Coronary artery (tissue), 2 donors: Measurements from ENCODE around the gene CACNA1C.

Experiments
- DNase-seq: peaks from one replicate; pipeline ENCODE4 v3.0.0-alpha.2; 2017; ENCODE audit warnings: low spot score
- H3K27ac ChIP-seq, 2 donors: fragments of 200-600 bp; sonication (generic); one replicate each; pipeline ENCODE4 v1.5.1; 2016 to 2019
- H3K4me3 ChIP-seq: fragments of 200-600 bp; sonication (generic); 2 replicates; pipeline ENCODE4 v1.5.1; 2016; ENCODE audit warnings: mild to moderate bottlenecking, moderate library complexity
- TF ChIP-seq, protein P1 (sequence below): fragments of 200-600 bp; sonication (generic); IDR thresholded peaks from one replicate; pipeline ENCODE4 v1.5.1; 2019; ENCODE audit warnings: antibody characterized with exemption

CACNA1C gene

GRCh38 chr12:2688381-2688931 lies 635.7 kb downstream of the CACNA1C start:
- Histone ChIP-seq H3K27ac (no peak overlapping the region), H3K4me3 (no peak overlapping the region)
- DNase-seq, result peak; percentile 57
- TF ChIP-seq, protein P1, sequence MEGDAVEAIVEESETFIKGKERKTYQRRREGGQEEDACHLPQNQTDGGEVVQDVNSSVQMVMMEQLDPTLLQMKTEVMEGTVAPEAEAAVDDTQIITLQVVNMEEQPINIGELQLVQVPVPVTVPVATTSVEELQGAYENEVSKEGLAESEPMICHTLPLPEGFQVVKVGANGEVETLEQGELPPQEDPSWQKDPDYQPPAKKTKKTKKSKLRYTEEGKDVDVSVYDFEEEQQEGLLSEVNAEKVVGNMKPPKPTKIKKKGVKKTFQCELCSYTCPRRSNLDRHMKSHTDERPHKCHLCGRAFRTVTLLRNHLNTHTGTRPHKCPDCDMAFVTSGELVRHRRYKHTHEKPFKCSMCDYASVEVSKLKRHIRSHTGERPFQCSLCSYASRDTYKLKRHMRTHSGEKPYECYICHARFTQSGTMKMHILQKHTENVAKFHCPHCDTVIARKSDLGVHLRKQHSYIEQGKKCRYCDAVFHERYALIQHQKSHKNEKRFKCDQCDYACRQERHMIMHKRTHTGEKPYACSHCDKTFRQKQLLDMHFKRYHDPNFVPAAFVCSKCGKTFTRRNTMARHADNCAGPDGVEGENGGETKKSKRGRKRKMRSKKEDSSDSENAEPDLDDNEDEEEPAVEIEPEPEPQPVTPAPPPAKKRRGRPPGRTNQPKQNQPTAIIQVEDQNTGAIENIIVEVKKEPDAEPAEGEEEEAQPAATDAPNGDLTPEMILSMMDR, result no peak

DNA sequence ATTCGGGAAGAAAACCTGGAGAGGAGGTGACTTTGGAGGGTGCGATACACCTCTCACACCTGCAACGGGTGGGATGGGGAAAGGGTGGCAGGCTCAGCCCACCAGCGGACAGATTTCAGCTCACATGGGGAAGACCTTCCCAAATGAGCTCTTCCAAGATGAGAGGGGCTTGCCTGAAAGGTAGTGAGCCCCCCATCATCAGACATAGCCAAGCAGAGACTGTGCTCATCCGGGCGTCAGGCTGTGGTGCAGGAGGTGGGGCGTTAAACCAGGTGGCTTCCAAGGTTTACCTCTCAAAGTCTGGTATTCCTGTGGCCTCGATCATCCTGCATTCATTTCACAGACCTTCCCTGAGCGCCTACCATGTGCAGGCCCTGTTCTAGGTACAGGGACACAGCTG lies 636.6 kb downstream of the CACNA1C start:
- Histone ChIP-seq H3K4me3 (no peak overlapping the region), H3K27ac (no peak overlapping the region)
- TF ChIP-seq, protein P1, result no peak
- no peak for DNase-seq

- Histone ChIP-seq H3K4me3 (no peak overlapping the region), H3K27ac (no peak overlapping the region)
- peak; percentile 70 for DNase-seq
- TF ChIP-seq, protein P1, result no peak
Measured at GRCh38 chr12:2689879-2690278, 637.1 kb downstream of the CACNA1C start.

DNA sequence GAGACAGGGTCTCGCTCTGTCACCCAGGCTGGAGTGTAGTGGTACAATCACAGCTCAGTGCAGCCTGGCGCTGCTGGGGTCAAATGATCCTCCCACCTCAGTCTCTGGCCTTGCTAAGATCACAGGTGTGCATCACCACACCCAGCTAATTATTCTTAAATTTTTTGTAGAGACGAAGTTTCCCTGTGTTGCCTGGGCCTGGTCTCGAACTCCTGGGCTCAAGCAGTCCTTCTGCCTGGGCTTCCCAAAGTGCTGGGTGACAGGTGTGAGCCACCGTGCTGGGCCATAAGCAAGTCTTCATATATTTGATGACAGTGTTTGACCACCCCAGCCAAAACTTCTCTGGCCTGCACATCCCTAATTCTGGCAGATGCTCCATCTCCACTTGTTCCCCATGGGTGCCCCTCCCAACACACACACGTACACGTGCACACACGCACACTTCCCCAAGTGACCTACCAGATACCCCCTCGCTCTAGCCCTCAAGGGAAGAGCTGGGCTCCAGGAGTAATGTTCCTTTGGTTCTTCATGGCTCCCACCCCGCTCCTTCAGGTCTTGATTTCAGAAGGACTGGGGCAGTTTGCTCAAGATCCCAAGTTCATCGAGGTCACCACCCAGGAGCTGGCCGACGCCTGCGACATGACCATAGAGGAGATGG lies 637.7 kb downstream of the CACNA1C start:
- no peak overlapping the region for H3K27ac ChIP-seq
- TF ChIP-seq, protein P1, result no peak
- DNase-seq, result no peak
- H3K4me3 ChIP-seq, result peak overlapping the region; percentile 61

DNA sequence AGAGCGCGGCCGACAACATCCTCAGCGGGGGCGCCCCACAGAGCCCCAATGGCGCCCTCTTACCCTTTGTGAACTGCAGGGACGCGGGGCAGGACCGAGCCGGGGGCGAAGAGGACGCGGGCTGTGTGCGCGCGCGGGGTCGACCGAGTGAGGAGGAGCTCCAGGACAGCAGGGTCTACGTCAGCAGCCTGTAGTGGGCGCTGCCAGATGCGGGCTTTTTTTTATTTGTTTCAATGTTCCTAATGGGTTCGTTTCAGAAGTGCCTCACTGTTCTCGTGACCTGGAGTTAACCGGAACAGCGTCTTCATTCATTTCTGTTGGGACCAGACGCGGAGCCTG lies 638.2 kb downstream of the CACNA1C start:
- TF ChIP-seq, protein P1, result no peak
- Histone ChIP-seq H3K27ac (no peak overlapping the region), H3K4me3 (peak overlapping the region; percentile 61)
- DNase-seq, result peak; percentile 69

DNA sequence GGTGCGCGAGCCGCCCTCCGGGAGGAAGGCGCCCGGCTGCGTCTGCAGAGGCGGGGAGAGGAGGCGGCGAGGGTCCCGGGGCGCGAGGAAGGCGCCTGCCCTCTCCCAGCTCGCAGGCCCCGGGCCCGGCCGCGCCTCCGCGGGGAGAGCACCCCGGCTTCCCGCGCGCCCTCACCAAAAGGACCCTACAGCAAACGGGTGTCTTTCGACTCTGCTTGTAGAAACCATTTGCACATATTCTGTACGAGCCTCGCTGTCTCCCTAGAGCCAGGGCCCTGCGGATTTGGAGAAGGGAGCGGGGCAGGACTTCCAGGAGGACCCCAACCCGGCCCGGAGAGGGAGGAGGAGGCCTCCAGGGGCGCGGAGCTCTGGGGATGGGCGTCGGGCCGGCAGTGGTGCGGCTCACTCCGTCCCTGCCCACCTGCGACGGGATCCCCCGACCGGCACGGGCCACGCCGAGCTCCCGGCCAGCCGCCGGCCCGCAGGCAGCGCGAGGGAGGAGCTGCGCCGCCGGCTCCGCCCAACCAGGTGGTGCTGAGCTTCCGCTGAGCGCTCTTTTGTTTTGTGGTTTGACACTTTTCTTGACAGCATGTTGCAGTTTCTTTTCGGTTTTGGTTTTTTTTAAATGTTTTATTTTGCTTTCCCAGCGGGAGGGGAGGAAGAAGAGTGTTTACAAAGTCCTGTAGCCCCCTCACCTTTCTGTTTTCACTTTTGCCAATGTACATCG lies 638.7 kb downstream of the CACNA1C start:
- Histone ChIP-seq H3K27ac (no peak overlapping the region), H3K4me3 (peak overlapping the region; percentile 61)
- TF ChIP-seq, protein P1, result no peak
- no peak for DNase-seq

- H3K27ac ChIP-seq, result no peak overlapping the region
- no peak for DNase-seq
- no peak overlapping the region for H3K4me3 ChIP-seq
- TF ChIP-seq, protein P1, result no peak
Measured at GRCh38 chr12:2692080-2692479, 639.3 kb downstream of the CACNA1C start.
